ENCODE measurements around the gene AVPR1A.
"Not testable (repeated sequence)": the region's sequence is repeated elsewhere in the genome, so short reads cannot be mapped to it uniquely, and the experiment has no call there.

AVPR1A gene

DNA sequence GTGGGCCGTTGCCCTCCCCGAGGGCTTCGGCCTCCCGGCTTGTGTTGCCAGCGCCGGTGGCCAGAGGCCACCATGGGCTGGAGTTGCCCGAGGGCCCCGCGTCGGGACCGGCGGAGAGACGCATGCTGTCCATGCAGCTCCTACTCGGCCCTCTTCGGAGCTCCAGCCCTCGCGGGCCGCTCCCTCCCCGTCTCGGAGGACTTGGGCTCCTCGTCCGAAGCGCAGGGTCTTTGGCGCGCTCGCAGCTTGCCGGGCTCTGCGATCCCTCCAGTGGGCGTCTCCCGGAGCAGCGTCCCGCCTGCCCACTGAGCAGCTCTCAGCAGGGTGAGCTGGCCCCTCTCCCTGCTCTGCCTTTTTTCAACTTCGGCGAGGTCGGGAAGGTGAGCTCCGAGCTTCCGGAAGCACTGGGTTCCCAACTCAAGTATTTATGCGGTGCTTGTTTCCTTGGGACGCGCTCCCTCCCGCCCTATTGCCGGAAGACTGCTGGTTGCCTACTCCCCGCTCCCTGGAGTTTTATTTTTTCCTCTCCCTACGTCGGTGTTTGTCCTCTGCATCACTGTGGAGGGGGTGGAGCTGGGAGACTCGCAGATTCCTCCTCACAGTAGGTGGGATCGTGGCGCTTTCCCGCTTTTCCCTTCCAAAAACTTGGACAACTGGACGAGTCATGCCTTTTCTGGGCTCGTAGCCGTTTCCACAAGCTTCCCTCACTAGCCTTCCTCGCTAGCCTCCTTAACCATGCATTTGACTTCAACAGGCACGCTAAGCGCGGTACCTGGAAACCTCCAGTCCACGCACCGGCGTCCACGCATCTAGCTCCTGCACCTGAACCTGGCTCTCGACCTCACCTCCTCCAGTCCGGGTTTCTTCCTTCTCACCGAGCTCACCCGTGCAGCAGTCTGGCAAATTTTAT is at the start of gene AVPR1A:
Gene AVPR1A (minus strand): TSS at position 489 of the 910 bp plus-strand sequence. CDS start 365 bp downstream, at position 124.
- DNase-seq = no peak

GRCh38 chr12:63196168-63196567 is 45.2 kb upstream of the AVPR1A start:
- no peak for DNase-seq

- no peak for DNase-seq
Measured at GRCh38 chr12:63179224-63179623, 28.2 kb upstream of the AVPR1A start.

DNA sequence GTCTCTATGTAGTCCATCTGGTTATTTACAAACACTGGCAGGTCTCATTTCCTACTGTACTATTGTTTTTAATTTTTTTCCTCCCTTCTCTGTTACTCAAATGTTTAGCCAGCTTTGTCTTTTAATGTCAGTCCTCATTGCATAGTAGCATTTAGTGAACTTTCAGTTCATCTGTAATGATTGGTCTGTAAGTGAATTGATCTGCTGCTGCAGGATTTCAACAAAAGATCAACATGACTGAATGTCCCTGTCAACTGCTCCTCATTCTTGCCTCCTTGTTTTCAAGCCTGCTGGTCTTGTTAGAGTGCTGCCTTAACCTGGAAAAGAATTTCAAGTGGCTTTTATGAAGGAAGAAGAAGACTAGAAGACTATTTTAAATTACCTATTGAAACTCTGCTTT is 19.3 kb upstream of the AVPR1A start:
- DNase-seq = no peak

GRCh38 chr12:63167741-63168140 is 16.7 kb upstream of the AVPR1A start:
- not testable (repeated sequence) for DNase-seq

GRCh38 chr12:63164911-63165310 is 13.9 kb upstream of the AVPR1A start:
- DNase-seq = no peak

DNA sequence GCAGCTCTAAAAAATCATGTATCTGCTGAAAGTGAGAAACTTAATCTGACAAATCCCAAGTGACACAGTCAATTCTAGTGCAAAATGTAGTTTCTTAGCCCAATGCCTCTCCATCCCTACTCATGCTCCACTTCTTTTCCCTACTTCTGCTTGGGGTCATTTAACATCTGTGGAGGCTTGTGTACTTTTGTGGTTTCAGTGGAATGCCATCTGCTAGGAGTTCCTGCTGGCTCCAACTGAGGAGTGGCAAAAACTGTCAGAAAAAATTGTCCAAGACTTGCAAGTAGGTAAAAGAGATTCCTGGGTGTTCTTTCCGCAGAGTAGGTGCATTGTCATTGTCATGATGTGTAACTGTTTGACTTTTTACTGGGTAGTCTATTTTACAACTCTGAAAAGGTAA is 12.5 kb upstream of the AVPR1A start:
- DNase-seq = no peak

DNA sequence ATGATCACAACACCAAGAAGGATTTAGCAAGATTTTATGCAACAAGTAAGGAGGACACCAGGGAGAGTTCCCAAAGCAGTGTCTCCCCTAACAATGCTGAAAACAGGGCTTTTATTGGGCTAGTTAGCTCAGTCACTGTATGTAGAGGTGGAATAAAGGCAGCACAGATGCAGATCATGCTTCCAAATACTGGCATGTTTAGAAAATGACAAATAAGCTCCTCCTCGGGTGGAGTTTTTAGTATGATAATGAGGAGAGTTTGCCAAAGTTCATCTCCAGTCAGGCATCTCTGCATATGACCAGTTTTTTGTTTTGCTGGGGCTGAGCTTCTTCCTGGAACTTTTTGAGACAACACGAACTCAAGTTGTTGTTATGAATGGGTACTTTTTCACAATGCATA is 4.4 kb upstream of the AVPR1A start:
- DNase-seq = no peak

GRCh38 chr12:63154560-63154959 is 3.6 kb upstream of the AVPR1A start:
- no peak for DNase-seq

- DNase-seq = no peak
Measured at GRCh38 chr12:63152321-63152700, 1.3 kb upstream of the AVPR1A start.

- DNase-seq = no peak
Measured at GRCh38 chr12:63151623-63152320, 771 bp upstream of the AVPR1A start.

- no peak for DNase-seq
Measured at GRCh38 chr12:63149909-63150712, 890 bp downstream of the AVPR1A start.

DNA sequence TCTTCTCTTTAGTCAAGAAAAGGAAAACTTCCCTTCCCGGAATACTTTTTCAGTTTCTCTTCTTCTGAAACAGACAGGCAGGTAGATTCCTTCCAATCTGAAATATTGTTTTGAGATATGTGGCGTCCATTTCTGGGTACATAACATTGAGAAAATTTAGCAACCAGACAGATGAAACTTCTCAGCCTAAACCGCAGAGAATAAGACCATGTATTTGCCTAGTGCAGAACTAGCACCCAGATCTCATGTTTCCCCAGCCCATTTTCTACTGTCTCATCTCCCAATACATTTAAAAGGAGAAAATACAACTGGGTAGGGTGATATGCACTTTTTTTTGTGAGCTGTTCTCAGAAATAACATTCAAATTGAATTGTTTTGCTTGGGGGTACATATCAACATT is 6.4 kb downstream of the AVPR1A start:
- DNase-seq = no peak

DNA sequence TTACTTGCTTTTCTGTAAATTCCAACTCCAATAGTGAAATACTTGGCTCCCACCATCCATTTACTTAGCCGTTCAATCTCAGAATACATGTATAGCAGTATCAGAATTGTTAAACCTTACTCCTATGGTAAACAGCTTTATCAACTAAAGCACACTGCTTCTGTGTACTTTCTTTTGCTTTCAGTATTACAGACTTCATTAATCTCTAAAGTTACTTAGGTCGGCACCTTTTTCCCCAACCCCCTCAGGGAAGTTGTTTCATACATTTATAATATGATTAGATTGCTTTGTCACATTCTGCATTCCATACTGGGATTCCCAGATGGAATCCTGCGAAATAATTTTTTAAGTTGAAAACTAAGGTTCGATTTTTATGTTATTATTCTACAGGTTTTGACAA is 12.5 kb downstream of the AVPR1A start:
- no peak for DNase-seq

DNA sequence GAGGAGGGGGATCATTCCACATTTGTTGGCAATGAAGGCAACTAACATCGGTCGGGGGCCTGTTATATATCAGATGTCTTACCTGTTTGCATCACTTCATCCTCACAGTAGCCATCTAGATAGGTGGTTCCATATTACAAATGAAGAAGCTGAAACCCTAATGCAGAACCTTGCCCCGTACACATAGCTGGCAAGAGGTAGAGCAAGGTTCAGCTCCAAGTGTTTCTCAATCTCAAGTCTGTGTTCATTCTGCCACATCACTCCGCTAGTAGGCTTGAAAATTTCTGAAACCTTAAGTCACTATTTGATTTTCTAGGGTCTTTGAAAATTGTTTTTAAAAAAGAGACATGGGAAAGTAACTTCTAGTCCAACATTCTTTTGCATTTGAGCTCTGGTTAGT is 17.0 kb downstream of the AVPR1A start:
- no peak for DNase-seq

- no peak for DNase-seq
Measured at GRCh38 chr12:63132201-63132600, 18.8 kb downstream of the AVPR1A start.

- DNase-seq = no peak
Measured at GRCh38 chr12:63129927-63130326, 21.1 kb downstream of the AVPR1A start.

GRCh38 chr12:63124778-63125177 is 26.2 kb downstream of the AVPR1A start:
- no peak for DNase-seq

DNA sequence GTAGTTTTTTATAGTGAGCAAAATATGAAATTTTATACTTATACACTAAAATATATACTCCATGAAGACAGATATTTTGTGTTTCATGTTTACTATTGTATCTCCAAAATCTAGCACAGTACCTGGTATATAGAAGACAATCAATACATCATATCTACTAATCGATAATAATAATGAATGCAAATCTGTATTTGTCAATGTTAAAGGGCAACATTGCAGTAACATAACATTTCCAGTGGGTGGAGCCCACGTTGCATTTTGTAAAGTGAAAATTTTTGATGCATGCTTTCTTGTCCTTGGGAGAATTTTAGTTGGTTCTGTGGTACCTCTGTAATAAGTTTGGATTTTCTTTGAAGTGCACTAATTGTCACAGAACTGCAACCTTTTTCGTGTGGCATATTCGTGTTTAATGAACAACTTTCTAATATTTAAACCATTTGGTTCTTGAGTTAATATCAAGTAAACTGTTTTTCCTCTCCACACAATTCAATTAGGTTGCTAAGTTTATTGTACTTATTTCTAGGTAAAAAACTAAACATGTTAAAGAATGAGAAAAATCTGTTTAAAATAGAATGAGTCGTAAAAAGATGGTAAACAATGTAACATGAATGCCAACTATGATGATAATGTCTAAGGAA is 47.4 kb downstream of the AVPR1A start:
- no peak for DNase-seq

DNA sequence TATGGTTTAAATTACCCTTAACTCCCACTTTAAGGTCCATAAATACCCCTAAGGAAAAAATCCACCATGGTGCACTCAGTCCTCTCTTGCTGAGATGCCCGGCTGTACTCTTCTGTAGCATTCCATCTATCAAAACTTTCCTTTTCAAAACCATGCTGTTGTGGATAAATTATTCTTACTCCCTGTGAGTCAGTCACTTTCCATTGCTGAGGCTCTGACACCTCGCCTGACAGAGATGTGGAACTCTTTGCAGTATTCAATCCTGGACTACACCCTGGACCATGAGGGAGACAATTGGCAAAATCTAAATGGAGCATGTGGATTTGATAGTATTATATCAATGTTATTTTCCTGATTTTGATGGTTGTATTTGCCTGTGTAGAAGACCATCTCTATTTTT is 49.1 kb downstream of the AVPR1A start:
- DNase-seq = no peak

DNA sequence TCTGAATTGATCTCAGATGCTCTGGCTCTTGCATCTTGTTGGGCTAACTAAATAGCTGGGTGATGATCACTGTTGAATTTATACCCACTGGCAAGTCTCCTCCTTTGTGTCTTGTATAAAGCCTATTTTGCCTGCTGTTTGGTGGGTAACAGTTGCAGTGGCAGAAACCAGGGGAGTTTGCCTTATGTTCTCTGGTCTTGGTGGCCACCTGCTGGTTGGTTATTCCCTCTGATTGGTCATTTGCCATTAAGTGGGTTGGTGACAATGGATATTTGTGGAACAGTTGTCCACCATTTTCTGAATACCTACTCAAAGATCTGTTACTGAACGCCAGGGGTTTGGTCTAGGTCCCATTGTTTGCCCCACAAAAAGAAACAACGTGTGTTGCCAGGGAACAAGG is 52.1 kb downstream of the AVPR1A start:
- no peak for DNase-seq

DNA sequence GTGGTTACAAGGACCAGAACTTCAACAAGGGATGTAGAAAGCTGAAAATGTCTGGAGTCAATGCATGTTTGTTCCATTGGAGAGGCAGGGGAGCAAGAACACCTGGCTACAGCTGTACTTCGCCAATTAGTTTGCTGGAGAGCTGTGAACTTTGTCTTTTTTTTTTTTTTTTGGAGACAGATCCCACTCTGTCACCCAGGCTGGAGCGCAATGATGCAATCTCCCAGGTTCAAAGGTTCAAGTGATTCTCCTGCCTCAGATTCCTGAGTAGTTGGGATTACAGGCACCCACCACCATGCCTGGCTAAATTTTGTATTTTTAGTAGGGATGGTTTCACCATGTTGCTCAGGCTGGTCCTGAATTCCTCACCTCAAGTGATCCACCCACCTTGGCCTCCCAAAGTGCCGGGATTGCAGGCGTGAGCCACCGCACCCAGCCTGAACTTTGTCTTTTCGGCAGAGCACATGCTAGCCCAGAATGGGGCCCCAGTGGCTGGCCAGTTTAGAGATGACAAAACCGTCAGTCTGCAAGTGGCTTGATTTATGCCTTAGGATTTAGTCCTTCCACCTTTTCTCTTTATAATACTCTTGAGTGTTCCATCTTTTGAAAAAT is 55.5 kb downstream of the AVPR1A start:
- no peak for DNase-seq

DNA sequence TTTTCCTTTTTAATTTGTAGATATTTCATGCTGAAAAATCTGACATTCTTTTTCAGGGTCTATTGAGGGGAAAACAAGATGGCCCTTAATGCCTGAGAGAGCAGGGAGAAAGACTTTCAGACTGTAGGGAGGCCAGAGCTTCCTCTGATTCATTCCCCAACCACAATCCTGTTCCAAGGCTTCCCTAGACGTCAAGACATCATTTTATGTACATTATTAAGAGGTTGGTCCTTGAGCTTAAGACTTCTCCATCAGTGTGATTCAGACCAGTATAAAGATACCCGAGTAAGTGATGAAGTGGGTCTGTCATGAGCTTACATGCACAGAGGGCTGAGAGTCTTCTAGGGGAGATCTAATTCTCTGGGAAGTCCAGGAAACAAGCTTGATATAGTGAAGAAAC is 57.3 kb downstream of the AVPR1A start:
- DNase-seq = no peak
